PC-9 (cell line): ENCODE measurements around the gene FBXO44. TPM values are rescaled to one million over a fixed set of nuclear protein-coding genes. Genes with fewer than 3 reads are reported as not detected.

Source experiments
- BruUV-seq: library from RNA; stranded (reverse); fragments of 400-500 nt; replicated peaks from 2 replicates; lab custom pipeline; 2021; lab: Mats Ljungman, UMichigan
- CTCF ChIA-PET: fragments of 300-600 bp; sonication (Branson Sonifier 250); formaldehyde crosslinking; loops from one replicate; lab custom pipeline; 2022; ENCODE audit warnings: antibody characterized with exemption; lab: Charles Lee
- POLR2A ChIA-PET: fragments of 300-600 bp; sonication (Branson Sonifier 250); formaldehyde crosslinking; loops from one replicate; lab custom pipeline; 2022; ENCODE audit warnings: antibody characterized with exemption; ENCODE audit not compliant: unreplicated experiment; lab: Charles Lee
- DNase-seq, 2 experiments: peaks; one replicate each; pipeline versions ENCODE4 v3.0.0 to v3.0.0-alpha.2; 2015 to 2022; ENCODE audit warnings: mixed read lengths in 1 of 2
- H2AFZ ChIP-seq: fragments of 200-600 bp; sonication (generic); 2 replicates; pipeline ENCODE4 v1.8.1; 2017; ENCODE audit warnings: antibody characterized with exemption
- H3F3A ChIP-seq: fragments of 200-600 bp; sonication (generic); 2 replicates; pipeline ENCODE4 v1.8.1; 2017; ENCODE audit warnings: antibody characterized with exemption, mild to moderate bottlenecking, low read depth; ENCODE audit not compliant: insufficient read depth
- H3K27ac ChIP-seq: fragments of 200-600 bp; sonication (generic); 2 replicates; pipeline ENCODE4 v1.6.1; 2016; ENCODE audit warnings: mixed run types
- H3K27me3 ChIP-seq: fragments of 200-600 bp; sonication (generic); 2 replicates; pipeline ENCODE4 v1.6.1; 2016; ENCODE audit warnings: low read depth, mixed run types; ENCODE audit not compliant: insufficient read depth
- H3K36me3 ChIP-seq: fragments of 200-600 bp; sonication (generic); 2 replicates; pipeline ENCODE4 v1.6.1; 2016; ENCODE audit warnings: low read depth, mixed run types
- H3K4me1 ChIP-seq: fragments of 200-600 bp; sonication (generic); replicated peaks from 2 replicates; pipeline ENCODE4 v1.6.1; 2016; ENCODE audit warnings: mixed run types; ENCODE audit not compliant: insufficient read depth
- H3K4me2 ChIP-seq: fragments of 200-600 bp; sonication (generic); 2 replicates; pipeline ENCODE4 v1.6.1; 2017; ENCODE audit warnings: mixed run types
- H3K4me3 ChIP-seq: fragments of 200-600 bp; sonication (generic); 2 replicates; pipeline ENCODE4 v1.6.1; 2016; ENCODE audit warnings: mixed run types
- H3K79me2 ChIP-seq: fragments of 200-600 bp; sonication (generic); 2 replicates; pipeline ENCODE4 v1.6.1; 2017; ENCODE audit warnings: low read depth, mixed run types
- H3K9me2 ChIP-seq: fragments of 200-600 bp; sonication (generic); 2 replicates; pipeline ENCODE4 v1.8.1; 2017; ENCODE audit warnings: mild to moderate bottlenecking; ENCODE audit not compliant: insufficient read depth
- H3K9me3 ChIP-seq: fragments of 200-600 bp; sonication (generic); 2 replicates; pipeline ENCODE4 v1.8.1; 2016; ENCODE audit warnings: low read depth; ENCODE audit not compliant: insufficient read depth
- H4K20me1 ChIP-seq: fragments of 200-600 bp; sonication (generic); 2 replicates; pipeline ENCODE4 v1.8.1; 2017; ENCODE audit not compliant: insufficient read depth
- EZH2 ChIP-seq: fragments of 200-600 bp; sonication (generic); IDR thresholded peaks from 2 replicates; pipeline ENCODE4 v1.8.0; 2017; ENCODE audit warnings: antibody characterized with exemption, low read depth
- intact Hi-C: fragments of 100-400 bp; cut with micrococcal nuclease; formaldehyde crosslinking; loops from one replicate; pipeline ENCODE4 v1.10.0; 2022; ENCODE audit not compliant: unreplicated experiment
- total RNA-seq: library from RNA; stranded (reverse); gene quantifications from 2 replicates; pipeline ENCODE4 v1.2.3, GENCODE V29; 2021
- TF ChIP-seq, protein P1 (sequence below): fragments of 200-600 bp; sonication (generic); conservative IDR thresholded peaks from 2 replicates; pipeline ENCODE4 v1.6.1; 2017; ENCODE audit warnings: mixed run types, antibody characterized with exemption, mild to moderate bottlenecking, moderate library complexity

Gene FBXO44
- total RNA-seq, 1 experiment from 2014 or later, result 31.9 TPM

DNA sequence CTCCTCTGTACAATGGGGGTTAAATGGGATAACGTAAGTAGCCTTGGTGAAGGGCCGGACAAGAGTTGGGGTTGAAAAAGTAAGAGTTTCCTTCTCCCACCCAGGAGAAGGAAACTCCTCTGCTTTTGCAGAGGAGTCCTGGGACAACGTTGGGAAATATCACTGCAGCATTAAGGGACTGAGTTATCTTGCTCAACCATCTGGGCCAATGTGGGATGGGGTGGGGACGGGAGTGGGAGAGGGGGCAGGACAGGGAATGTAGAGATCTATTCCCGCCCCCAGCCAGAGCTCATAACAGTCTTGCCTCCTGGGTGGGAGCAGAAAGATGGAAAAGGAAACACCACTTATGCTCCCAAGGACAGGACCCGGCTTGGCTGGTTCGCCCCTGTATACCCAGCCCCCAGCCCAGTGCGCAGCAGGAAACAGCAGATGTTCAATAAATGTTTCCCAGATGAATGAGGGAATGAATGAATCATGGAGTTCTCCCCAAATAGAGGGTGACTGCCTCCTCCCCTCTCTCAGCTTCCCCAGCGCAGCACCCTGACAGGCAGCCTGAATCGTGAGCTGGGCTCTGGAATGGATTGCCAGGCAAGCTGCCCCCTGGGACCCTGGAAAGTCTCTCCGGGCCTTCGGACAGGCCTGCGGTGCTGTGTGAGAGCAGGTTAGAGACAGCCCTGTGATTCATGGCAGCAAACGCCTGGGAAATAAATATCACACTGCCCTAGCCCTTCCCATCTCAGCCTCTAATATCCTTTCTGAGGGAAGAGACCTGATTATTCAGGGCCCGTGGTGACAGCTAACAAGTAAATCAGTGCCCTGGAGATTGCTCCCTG, 25.3 kb upstream of the FBXO44 start:
- H3K27me3 ChIP-seq, result peaks cover 64% of the 10 kb centered on the region
- intact Hi-C loops, result no loop called here
- H3K9me2 ChIP-seq, result no peaks in the 10 kb centered on the region
- H4K20me1 ChIP-seq, result no peaks in the 10 kb centered on the region
- POLR2A ChIA-PET, result no interaction called here
- no peaks in the 10 kb centered on the region for H3K79me2 ChIP-seq
- no peaks in the 10 kb centered on the region for H3F3A ChIP-seq
- CTCF ChIA-PET, result no interaction called here
- no peaks in the 10 kb centered on the region for H3K9me3 ChIP-seq
- no peak overlapping the region for H2AFZ ChIP-seq
- H3K4me3 ChIP-seq, result no peak overlapping the region
- no peak overlapping the region for H3K27ac ChIP-seq
- no peak overlapping the region for H3K4me2 ChIP-seq
- no peaks in the 10 kb centered on the region for H3K36me3 ChIP-seq
- no peak for TF ChIP-seq EZH2
- TF ChIP-seq, protein P1, sequence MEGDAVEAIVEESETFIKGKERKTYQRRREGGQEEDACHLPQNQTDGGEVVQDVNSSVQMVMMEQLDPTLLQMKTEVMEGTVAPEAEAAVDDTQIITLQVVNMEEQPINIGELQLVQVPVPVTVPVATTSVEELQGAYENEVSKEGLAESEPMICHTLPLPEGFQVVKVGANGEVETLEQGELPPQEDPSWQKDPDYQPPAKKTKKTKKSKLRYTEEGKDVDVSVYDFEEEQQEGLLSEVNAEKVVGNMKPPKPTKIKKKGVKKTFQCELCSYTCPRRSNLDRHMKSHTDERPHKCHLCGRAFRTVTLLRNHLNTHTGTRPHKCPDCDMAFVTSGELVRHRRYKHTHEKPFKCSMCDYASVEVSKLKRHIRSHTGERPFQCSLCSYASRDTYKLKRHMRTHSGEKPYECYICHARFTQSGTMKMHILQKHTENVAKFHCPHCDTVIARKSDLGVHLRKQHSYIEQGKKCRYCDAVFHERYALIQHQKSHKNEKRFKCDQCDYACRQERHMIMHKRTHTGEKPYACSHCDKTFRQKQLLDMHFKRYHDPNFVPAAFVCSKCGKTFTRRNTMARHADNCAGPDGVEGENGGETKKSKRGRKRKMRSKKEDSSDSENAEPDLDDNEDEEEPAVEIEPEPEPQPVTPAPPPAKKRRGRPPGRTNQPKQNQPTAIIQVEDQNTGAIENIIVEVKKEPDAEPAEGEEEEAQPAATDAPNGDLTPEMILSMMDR, result no peak
- no peaks in the 10 kb centered on the region for H3K4me1 ChIP-seq
- DNase-seq, result no peak
- no TSS peak for BruUV-seq

DNA sequence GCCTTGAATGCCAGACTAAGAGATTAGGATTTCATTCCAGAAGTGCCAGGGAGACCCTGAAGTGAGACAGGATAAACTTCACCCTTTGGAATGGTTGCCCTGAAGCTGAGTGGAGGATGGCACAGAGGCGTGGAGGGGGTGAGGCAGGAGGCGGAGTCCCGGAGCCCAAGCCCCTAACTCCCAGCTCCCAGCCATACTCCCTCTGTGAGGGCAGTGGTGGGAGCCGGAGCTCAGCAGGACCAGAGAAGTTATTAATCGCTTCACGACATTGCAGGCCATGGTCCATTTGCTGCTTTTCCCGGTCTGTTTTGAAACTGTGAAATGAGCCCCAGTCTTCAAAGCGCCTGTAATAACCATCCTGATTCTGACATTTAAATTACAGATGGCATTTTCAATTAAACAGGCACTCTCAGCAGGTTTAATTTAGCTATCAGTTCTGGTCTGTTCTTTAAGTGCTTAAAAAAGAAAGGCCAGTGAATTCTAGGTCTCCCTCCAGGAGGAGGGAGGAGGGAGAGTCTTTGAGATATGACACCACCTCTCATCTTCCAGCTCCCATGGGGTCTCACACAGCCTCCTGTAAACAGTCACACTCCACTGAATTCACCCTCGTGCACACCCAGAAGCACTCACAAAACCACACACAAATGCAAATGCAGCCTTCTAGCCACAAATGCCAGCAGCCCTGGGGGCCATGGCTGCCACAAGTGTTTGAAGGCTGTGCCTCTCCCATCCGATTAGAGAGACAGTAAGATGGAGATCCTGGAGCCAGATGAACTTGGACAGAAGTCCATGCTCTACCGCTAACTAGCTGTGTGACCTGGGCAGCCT, 20.1 kb upstream of the FBXO44 start:
- no peak overlapping the region for H2AFZ ChIP-seq
- no peaks in the 10 kb centered on the region for H4K20me1 ChIP-seq
- no peaks in the 10 kb centered on the region for H3K79me2 ChIP-seq
- POLR2A ChIA-PET, result no interaction called here
- no peaks in the 10 kb centered on the region for H3K9me2 ChIP-seq
- H3K4me1 ChIP-seq, result no peaks in the 10 kb centered on the region
- no peak overlapping the region for H3K4me3 ChIP-seq
- no peak overlapping the region for H3K27ac ChIP-seq
- H3K27me3 ChIP-seq, result peaks cover 52% of the 10 kb centered on the region
- intact Hi-C loops, result no loop called here
- no TSS peak for BruUV-seq
- no peak for TF ChIP-seq EZH2
- TF ChIP-seq, protein P1, result no peak
- H3K4me2 ChIP-seq, result no peak overlapping the region
- no peaks in the 10 kb centered on the region for H3K9me3 ChIP-seq
- H3K36me3 ChIP-seq, result no peaks in the 10 kb centered on the region
- DNase-seq, result no peak
- H3F3A ChIP-seq, result no peaks in the 10 kb centered on the region
- CTCF ChIA-PET, result no interaction called here

DNA sequence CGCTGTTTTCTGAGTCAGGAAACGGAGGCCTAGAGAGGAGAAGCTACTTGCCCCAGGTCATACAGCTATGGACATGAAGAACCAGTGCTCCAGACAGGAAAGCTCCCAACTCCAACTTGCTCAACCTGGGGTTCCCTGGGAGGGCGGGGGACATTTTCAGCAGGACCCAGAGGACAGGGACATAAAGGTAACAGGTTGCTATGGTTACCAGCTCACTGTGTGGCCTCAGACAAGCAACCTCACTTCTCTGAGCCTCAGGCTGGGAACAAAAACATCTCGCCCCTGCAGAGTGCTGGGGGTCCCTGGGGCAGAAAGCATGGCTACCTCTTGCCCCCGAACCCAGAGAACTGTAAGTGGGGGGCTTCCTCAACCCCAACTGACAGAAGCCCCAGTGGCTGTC, 16.6 kb upstream of the FBXO44 start:
- no peaks in the 10 kb centered on the region for H3K36me3 ChIP-seq
- H2AFZ ChIP-seq, result no peak overlapping the region
- no peaks in the 10 kb centered on the region for H3K9me2 ChIP-seq
- intact Hi-C loops, result no loop called here
- H3K4me1 ChIP-seq, result no peaks in the 10 kb centered on the region
- H3K79me2 ChIP-seq, result no peaks in the 10 kb centered on the region
- BruUV-seq, result no TSS peak
- peaks cover 37% of the 10 kb centered on the region for H3K27me3 ChIP-seq
- no peak overlapping the region for H3K4me2 ChIP-seq
- H3F3A ChIP-seq, result no peaks in the 10 kb centered on the region
- H3K4me3 ChIP-seq, result no peak overlapping the region
- no peak overlapping the region for H3K27ac ChIP-seq
- TF ChIP-seq, protein P1, result no peak
- TF ChIP-seq EZH2, result no peak
- no peak for DNase-seq
- no peaks in the 10 kb centered on the region for H3K9me3 ChIP-seq
- CTCF ChIA-PET, result no interaction called here
- POLR2A ChIA-PET, result interaction anchor here (0.5 kb wide), 1 partner anchor 92 kb away, joined by 8 read pairs; no protein-coding TSS in a partner anchor
- no peaks in the 10 kb centered on the region for H4K20me1 ChIP-seq
